Spinal cord (tissue), 10 donors: Measurements from ENCODE around the gene FN1. TPM values are rescaled to one million over a fixed set of nuclear protein-coding genes. Genes with fewer than 3 reads are reported as not detected.
"Not testable (repeated sequence)": the region's sequence is repeated elsewhere in the genome, so short reads cannot be mapped to it uniquely, and the experiment has no call there.

Source experiments
- DNase-seq, 6 donors: peaks; one replicate each; pipeline versions ENCODE4 v3.0.0 to v3.0.0-alpha.2; 2013 to 2015; ENCODE audit warnings: low spot score in 6 of 6, low read depth in 4 of 6
- H3K27ac ChIP-seq: one replicate; pipeline ENCODE4 v1.5.1; 2013; ENCODE audit warnings: low read depth, low read length, control low read depth
- H3K27me3 ChIP-seq: one replicate; pipeline ENCODE4 v1.6.1; 2013; ENCODE audit warnings: low read length; ENCODE audit not compliant: control insufficient read depth, insufficient read depth
- H3K36me3 ChIP-seq: one replicate; pipeline ENCODE4 v1.6.1; 2013; ENCODE audit warnings: low read length; ENCODE audit not compliant: control insufficient read depth, insufficient read depth
- H3K4me1 ChIP-seq: one replicate; pipeline ENCODE4 v1.6.1; 2013; ENCODE audit warnings: low read length; ENCODE audit not compliant: control insufficient read depth, insufficient read depth
- H3K4me3 ChIP-seq: one replicate; pipeline ENCODE4 v1.5.1; 2013; ENCODE audit warnings: low read depth, low read length, control low read depth
- H3K9me3 ChIP-seq: one replicate; pipeline ENCODE4 v1.6.1; 2013; ENCODE audit warnings: low read length; ENCODE audit not compliant: control insufficient read depth, insufficient read depth
- WGBS: methylation state at CpG from one replicate; pipeline ENCODE4 v1.1.5; 2013; ENCODE audit warnings: missing lambda C conversion rate; ENCODE audit not compliant: insufficient coverage; 5-methylcytosine and 5-hydroxymethylcytosine counted together
- polyA plus RNA-seq, 2 donors: library from polyadenylated mRNA; unstranded; fragments of 120-200 nt; gene quantifications; one replicate each; pipeline ENCODE4 v1.2.1, GENCODE V29; 2013; ENCODE audit not compliant: insufficient read length in 2 of 2
- total RNA-seq, 2 donors: library from RNA; depleted of rRNA in 1 of 2; stranded (reverse); fragments of 120-200 nt in 1 of 2; fragments of >200 nt in 1 of 2; gene quantifications; one replicate each; pipeline versions ENCODE4 v1.2.3 to v1.2.4, GENCODE V29; 2013 to 2014
- donor health status: healthy.

Gene FN1
- total and polyA plus RNA-seq, 4 donors: 281 to 1,973 (median 522) TPM

GRCh38 chr2:215409331-215410127 lies 26.3 kb downstream of the FN1 start:
- Histone ChIP-seq H3K27ac (no peak overlapping the region), H3K9me3 (no peaks in the 10 kb centered on the region), H3K36me3 (peaks cover 3% of the 10 kb centered on the region), H3K27me3 (no peaks in the 10 kb centered on the region), H3K4me1 (no peaks in the 10 kb centered on the region), H3K4me3 (no peak overlapping the region)
- no peak for DNase-seq
- 97% methylated on average over 15 of the region's 18 CpGs for WGBS

- DNase-seq, H3K27ac ChIP-seq, H3K36me3 ChIP-seq, H3K27me3 ChIP-seq, H3K4me1 ChIP-seq, H3K4me3 ChIP-seq, H3K9me3 ChIP-seq: not testable (repeated sequence)
- 100% methylated on average over 2 of the region's 7 CpGs for WGBS
These were observed 27.4 kb downstream of the FN1 start for GRCh38 chr2:215408441-215408840.

- Histone ChIP-seq H3K4me3 (no peak overlapping the region), H3K9me3 (no peaks in the 10 kb centered on the region), H3K4me1 (peaks cover 2% of the 10 kb centered on the region), H3K36me3 (peaks cover 3% of the 10 kb centered on the region), H3K27ac (no peak overlapping the region), H3K27me3 (no peaks in the 10 kb centered on the region)
- 72% methylated on average over 3 of the region's 10 CpGs for WGBS
- peak in 1 of 6 donors; percentile 46 for DNase-seq
These were observed 28.1 kb downstream of the FN1 start for GRCh38 chr2:215407590-215408264.

- no peaks in the 10 kb centered on the region for H3K27me3 ChIP-seq
- no peaks in the 10 kb centered on the region for H3K9me3 ChIP-seq
- no peak for DNase-seq
- H3K36me3 ChIP-seq: peaks cover 3% of the 10 kb centered on the region
- no CpG with 5 or more reads among the region's 3 CpGs for WGBS
- peaks cover 2% of the 10 kb centered on the region for H3K4me1 ChIP-seq
- H3K27ac ChIP-seq: no peak overlapping the region
- H3K4me3 ChIP-seq: no peak overlapping the region
These were observed 28.8 kb downstream of the FN1 start for GRCh38 chr2:215407061-215407460.

- no peak overlapping the region for H3K27ac ChIP-seq
These were observed 29.9 kb downstream of the FN1 start for GRCh38 chr2:215405722-215406581.

GRCh38 chr2:215404348-215405012 lies 31.4 kb downstream of the FN1 start:
- WGBS: 92% methylated on average over 6 of the region's 8 CpGs
- no peaks in the 10 kb centered on the region for H3K9me3 ChIP-seq
- H3K4me3 ChIP-seq: no peak overlapping the region
- DNase-seq: no peak
- peaks cover 3% of the 10 kb centered on the region for H3K36me3 ChIP-seq
- no peaks in the 10 kb centered on the region for H3K27me3 ChIP-seq
- peaks cover 2% of the 10 kb centered on the region for H3K4me1 ChIP-seq
- no peak overlapping the region for H3K27ac ChIP-seq

More at GRCh38 chr2:215405722-215406581, 29.9 kb downstream of the FN1 start:
- Histone ChIP-seq H3K27me3 (no peaks in the 10 kb centered on the region), H3K4me3 (no peak overlapping the region), H3K36me3 (peaks cover 3% of the 10 kb centered on the region), H3K9me3 (no peaks in the 10 kb centered on the region), H3K4me1 (peaks cover 2% of the 10 kb centered on the region)
- DNase-seq: no peak
- 94% methylated on average over 8 of the region's 11 CpGs for WGBS

GRCh38 chr2:215403441-215404347 lies 32.2 kb downstream of the FN1 start:
- H3K36me3 ChIP-seq: peaks cover 3% of the 10 kb centered on the region
- no peak overlapping the region for H3K4me3 ChIP-seq
- peaks cover 2% of the 10 kb centered on the region for H3K4me1 ChIP-seq
- whole genome bisulfite sequencing: no CpG with 5 or more reads among the region's 10 CpGs
- H3K9me3 ChIP-seq: no peaks in the 10 kb centered on the region
- H3K27me3 ChIP-seq: no peaks in the 10 kb centered on the region
- peak in 2 of 6 donors; percentile 37 to 38 for DNase-seq
- H3K27ac ChIP-seq: no peak overlapping the region

- no peaks in the 10 kb centered on the region for H3K27me3 ChIP-seq
- no CpG with 5 or more reads among the region's 3 CpGs for WGBS
- H3K27ac ChIP-seq: no peak overlapping the region
- no peak for DNase-seq
- H3K4me1 ChIP-seq: peaks cover 2% of the 10 kb centered on the region
- no peak overlapping the region for H3K4me3 ChIP-seq
- H3K36me3 ChIP-seq: peaks cover 3% of the 10 kb centered on the region
- H3K9me3 ChIP-seq: no peaks in the 10 kb centered on the region
These were observed 33.9 kb downstream of the FN1 start for GRCh38 chr2:215401896-215402379.
